ENCODE results near the gene CYP51A1. TPM values are rescaled to one million over a fixed set of nuclear protein-coding genes. Genes with fewer than 3 reads are reported as not detected.
"Not testable (repeated sequence)": the region's sequence is repeated elsewhere in the genome, so short reads cannot be mapped to it uniquely, and the experiment has no call there.

Gene CYP51A1
- total RNA-seq, 1 donor from 2014 or later: 49.6 TPM

DNA sequence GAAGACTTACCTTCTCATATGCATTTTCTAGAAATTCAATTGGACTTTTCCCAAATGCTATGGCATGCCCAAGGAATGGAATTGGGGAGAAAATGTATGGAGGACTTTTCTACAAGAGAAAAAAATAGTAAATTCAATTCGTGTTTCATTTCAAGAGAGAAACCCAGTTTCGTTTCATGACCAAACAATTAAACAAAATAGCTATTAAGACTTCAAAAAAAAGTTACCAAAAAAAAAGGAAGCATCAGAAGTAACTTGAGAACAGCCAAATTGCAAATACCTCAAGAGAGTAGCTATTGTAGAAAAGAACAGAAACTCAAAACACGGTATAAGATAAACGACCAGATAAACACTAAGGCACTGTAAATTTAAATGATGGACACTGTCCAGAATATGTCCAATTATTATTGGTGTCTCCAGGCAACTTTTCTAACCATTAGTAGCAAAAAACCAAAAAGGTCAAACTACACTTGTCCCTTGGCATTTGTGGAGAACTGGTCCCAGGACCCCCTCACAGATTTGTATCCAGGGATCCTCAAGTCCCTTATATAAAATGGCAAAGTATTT lies 2.4 kb downstream of the CYP51A1 start:
- intact Hi-C loops (cut with micrococcal nuclease): loop anchor here (10.0 kb wide), 3 partner anchors 463 to 1787 kb away; partner anchors contain the start of genes FAM133B, GTPBP10 and SAMD9

DNA sequence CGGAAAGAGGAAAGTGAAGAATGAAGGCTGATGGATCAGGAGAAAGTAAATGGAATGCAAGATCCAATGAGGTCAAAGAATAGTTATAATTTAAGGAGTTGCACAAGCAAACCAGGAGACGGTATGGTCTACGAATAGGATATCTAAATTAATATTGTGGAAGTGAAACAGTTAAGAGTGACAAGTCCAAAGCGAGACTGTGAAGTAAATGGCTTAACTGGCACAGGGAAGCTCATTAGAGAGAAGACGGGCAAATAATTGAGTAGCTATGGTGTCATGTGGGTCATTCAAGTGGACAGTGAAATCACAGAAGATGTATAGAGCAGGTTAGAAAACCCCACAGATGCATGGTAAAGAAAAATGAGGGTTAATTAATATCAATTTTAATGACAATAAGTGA lies 3.2 kb downstream of the CYP51A1 start:
- intact Hi-C loops (cut with micrococcal nuclease): loop anchor here (10.0 kb wide), 3 partner anchors 464 to 1786 kb away; partner anchors contain the start of genes FAM133B, GTPBP10 and SAMD9

DNA sequence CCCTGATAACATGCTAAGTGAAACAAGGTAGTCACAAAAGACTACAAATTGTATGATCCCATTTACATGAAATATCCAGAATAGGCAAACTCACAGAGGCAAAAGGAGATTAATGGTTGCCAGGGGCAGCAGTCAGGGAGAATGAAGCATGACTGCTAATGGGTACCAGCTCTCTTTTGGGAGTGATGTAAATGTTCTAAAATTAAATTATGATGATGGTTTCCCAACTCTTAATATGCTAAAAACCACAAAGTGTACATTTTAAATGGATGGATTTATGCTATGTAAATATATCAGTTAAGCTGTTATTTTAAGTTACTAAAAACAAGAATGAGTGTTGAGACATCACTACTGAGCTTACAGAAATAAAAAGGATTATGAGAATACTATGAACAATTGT lies 12.6 kb downstream of the CYP51A1 start:
- intact Hi-C loops (cut with micrococcal nuclease): no loop called here

DNA sequence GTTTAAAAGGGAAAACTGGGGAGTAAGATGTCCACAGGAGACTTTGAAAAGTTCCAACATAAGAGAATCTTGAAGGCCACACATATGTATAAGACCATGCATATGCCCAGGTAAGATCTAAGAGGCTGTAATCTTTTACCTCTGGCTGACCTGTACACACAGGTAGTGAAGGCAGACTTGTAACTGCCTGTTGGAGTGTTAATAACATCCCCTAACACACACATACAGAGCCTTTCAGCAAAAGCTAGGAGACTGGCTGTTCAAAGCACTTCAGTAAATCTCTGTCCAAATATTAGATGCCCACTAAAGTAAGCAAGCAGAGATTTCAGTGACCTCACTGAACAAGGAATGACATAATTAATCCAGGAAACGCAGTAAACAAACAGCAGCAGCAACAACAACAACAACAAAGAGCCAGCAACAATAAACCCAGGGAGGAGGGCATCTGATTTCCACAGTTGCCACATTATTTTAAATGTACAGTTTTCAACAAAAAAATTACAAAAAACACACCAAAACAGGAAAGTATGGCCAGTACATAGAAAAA lies 15.0 kb downstream of the CYP51A1 start:
- intact Hi-C loops (cut with micrococcal nuclease): no loop called here

DNA sequence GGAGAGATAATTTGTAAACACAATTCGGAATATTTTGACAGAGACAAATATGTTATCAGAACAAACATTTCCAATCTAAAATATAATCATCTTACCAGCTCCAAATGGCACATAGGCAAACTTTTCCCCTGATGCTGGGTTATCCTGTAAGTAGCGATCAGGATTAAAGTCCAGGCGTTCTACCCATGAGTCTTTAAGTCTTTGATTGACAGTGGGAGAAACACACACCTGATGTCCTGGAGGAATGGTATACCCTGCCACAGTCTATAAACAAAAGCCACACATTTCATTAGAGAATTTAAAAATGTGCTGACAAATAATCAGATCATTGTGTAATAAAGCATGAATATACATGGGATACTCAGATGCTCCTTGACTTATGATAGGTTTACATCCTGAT lies 17.3 kb downstream of the CYP51A1 start:
- intact Hi-C loops (cut with micrococcal nuclease): no loop called here

DNA sequence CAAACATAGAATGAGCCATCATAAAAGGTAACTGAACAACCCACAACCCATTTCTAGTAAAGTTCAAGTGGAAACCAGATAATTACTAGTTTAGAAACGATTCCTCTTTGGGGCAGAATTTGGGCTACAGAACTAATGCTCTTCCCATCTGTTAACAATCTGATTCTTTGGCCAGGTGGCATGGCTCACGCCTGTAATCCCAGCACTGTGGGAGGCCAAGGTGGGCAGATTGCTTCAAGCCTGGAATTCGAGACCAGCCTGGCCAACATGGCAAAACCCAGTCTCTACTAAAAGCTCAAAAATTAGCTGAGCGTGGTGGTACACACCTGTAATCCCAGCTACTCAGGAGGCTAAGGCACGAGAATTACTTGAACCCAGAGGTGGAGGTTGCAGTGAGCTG lies 18.5 kb downstream of the CYP51A1 start:
- intact Hi-C loops (cut with micrococcal nuclease): no loop called here

DNA sequence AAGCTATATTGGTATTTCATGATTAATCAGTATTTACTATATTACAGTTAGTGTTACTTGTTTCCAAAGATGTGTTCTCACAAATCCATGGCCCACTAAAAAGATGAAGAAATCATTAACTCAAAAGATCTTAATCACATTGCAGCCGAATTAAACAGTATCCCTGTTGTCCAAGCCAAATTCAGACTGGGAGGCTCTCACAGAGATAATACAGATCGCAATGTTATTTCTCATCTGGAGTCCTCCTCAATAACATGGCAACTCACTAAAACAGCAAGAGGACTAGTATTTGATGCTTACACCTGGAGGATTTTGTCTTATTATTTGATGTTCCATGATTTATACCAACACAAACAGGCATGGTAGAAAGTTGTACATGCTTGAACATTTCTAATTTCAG lies 23.4 kb downstream of the CYP51A1 start:
- intact Hi-C loops (cut with micrococcal nuclease): no loop called here

DNA sequence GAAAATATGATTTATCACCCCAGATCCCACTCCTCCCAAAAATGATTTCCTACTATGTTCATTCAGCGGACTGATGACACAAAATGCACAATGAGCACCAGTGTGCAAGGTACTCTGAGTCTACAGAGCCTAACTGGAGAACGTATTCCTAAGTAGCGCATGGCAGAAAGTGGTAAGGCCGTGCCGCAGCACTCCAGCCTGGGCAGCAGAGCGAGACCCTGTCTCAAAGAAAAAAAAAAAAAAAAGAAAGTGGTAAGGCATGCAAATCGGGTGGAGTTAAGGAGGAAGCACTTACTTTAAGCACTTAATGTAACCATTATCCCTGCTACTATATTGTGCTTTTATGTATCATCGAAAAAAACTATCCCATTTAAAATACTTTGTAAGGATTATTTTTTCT lies 25.5 kb downstream of the CYP51A1 start:
- intact Hi-C loops (cut with micrococcal nuclease): no loop called here

DNA sequence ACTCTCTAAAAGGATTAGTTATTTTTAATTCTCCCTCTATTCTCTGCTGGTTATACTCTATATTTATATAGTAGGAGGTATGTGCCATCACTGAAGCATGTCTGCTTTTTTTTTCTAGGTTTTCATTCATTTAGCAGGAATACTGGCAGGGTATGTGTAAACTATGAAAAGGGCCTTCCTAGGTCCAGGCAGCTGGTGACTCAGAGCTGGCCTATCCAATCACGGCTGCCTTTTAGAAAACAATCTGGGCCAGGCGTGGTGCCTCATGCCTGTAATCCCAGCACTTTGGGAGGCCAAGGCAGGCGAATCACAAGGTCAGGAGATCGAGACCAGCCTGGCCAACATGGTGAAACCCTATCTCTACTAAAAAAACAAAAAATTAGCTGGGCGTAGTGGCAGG lies 31.4 kb downstream of the CYP51A1 start:
- intact Hi-C loops (cut with micrococcal nuclease): not testable (repeated sequence)

DNA sequence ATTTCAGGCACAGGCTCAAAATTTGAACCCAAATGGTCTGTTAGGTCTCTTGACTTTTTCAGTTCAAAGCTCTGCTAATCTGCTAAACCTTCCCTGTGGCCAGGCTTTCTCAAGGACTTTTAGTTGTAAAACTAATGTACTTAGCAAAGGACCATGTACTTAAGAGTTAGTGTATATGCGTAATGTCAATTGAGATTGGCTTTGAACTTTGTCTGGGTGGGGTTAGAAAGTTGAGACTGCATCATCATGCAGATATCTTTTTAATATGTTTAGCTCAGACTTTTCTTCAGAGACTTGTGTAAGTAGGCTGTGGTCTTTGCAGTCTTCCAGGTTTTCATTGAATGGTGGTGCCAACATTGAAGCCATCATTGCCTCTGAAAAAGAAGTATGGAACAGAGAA lies 33.7 kb downstream of the CYP51A1 start:
- intact Hi-C loops (cut with micrococcal nuclease): no loop called here

DNA sequence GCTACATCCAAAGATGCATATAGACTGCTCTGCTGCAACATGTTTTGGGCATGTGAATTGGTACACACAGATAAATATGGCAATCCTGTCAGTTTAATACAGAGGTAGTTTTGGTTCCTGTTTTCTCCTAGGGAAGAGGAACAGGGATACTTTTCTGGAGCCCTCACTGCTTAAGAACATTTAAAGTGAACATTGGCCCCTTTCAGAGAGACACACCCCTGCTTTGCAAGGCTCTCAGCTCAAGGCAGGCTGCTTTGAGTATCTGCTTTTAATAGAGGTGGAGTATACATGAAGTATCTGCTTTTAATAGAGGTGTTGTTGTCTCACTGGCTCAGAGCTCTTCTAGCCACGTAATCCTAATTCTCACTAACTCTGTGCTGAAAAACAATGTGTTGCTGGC lies 38.9 kb downstream of the CYP51A1 start:
- intact Hi-C loops (cut with micrococcal nuclease): no loop called here

DNA sequence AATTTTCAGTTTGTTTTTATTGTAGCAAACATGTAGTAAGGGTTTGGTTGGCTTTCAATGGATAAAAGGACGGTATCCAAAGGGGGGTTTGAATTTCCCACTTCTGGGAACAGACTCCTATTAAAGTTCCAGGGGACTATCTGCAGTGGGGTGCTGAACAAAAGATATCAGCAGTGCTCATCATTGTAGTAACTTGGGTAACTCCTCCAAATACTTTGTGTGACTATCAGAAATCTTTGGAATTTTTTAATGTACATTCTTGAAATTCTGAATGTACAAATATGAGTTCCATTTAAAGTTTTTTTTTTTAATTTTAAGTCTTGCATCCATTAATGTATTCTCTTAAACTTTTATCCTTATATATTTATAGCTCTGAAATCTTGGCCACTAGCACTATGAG lies 42.1 kb downstream of the CYP51A1 start:
- intact Hi-C loops (cut with micrococcal nuclease): no loop called here

DNA sequence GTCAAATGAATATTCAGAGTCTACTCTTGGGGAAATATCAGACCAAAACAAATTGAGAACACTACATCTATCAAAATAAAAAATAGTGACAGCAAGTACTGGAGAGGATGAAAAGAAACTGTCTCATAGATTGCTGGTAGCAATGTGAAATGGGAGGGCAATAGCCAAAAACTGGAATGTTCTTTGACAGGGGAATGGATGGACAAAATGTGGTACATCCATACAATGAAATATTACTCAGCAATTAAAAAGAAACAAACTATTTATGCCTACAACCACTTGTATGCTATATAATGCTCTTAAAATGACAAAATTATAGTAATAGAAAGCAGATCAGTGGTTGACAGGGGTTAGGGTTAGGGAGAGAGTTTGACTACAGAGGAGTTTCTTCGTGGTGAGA lies 46.0 kb downstream of the CYP51A1 start:
- intact Hi-C loops (cut with micrococcal nuclease): no loop called here

DNA sequence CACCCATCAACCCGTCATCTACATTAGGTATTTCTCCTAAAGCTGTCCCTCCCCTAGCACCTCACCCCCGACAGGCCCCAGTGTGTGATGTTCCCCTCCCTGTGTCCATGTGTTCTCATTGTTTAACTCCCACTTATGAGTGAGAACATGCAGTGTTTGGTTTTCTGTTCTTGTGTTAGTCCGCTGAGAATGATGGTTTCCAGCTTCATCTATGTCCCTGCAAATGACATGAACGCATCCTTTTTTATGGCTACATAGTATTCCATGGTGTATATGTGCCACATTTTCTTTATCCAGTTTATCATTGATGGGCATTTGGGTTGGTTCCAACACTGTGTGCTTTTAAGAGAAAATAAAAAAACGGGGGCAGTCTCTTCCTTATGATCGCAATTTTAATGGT lies 50.4 kb downstream of the CYP51A1 start:
- intact Hi-C loops (cut with micrococcal nuclease): not testable (repeated sequence)

DNA sequence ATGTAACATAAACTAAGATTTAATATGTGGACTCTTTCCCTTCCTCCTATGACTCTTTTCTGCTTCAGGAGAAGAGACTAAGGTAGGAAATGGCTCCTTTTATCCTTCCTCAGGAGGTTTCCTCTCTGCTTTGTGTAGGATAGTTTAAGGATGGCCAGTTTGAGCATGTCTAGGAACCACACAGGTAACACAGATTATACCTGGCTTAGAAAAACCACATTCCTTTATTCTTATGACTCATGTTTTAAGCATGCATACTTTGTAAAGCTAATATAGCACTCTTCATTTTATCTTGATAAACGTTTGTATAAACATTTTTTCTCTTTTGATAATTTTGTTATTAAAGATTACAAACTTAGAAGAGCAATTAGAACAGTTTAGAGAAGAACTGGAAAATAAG lies 57.8 kb downstream of the CYP51A1 start:
- intact Hi-C loops (cut with micrococcal nuclease): no loop called here

DNA sequence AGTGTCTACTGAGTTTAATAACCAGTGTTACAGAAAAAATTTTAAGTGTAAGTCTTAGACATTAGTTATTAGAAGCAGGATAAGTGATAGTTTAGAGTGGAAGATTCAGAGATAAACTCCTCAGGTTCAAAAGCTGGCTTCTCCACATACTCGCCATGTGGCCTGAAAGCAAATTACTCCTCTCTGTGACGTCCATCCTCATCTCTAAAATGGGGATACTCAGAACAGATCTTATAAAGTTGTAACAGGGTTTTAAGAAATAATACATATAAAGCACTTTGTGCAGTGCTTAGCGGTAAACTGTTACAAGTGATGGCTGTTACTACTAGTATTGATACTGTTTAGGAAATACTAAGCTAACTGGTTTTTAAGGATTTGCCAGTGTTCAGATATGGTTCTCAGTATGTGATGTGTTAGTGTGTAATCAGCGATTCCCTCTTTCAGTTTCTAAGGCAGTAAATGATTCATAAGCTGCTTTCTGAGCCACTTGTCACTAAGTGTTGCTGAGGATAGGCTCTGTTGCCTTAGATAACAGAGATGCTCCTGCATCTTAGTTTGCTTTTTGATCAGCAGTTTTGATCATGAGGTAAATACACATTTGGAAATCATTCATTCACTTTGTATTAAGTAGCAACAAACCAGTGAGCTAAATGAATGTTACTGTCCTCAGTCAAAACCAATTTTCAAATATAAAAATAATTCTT lies 58.7 kb downstream of the CYP51A1 start:
- intact Hi-C loops (cut with micrococcal nuclease): no loop called here

DNA sequence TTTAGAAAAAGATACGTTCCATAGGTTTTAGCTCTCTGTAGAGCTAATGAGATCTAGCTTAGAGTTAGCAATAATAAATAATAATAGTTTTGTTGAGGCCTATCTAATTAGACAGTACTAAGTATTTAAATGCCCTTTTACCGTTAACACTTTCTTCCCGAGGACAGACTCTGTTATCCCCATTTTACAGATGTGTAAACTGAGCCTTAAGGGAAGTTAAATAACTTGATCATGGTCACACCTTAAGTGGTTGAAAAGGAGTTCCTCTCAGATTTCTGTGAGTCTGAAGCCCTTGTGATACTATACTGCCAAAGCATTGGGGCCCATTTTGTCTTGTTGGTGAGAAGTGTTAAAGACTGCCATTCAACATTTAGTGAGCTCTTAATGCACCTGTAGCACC lies 61.6 kb downstream of the CYP51A1 start:
- intact Hi-C loops (cut with micrococcal nuclease): no loop called here

DNA sequence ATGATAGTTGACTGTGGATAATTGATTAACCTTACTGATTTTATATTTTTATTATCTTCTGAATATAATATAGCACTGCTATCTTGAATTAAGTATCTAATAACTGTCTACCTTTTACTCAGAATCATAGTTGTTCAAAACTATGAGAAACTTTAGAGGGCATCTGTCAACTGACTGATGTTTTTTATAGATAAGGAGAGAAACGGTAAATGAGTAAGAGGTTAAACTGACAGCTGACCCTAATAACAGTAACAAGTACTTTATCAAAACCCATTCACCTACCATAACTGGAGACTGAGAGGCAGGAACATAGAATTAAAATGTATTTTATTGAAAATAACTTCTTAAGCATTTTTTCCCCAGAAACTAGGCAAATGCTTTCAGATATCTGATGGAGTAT lies 62.2 kb downstream of the CYP51A1 start:
- intact Hi-C loops (cut with micrococcal nuclease): no loop called here

DNA sequence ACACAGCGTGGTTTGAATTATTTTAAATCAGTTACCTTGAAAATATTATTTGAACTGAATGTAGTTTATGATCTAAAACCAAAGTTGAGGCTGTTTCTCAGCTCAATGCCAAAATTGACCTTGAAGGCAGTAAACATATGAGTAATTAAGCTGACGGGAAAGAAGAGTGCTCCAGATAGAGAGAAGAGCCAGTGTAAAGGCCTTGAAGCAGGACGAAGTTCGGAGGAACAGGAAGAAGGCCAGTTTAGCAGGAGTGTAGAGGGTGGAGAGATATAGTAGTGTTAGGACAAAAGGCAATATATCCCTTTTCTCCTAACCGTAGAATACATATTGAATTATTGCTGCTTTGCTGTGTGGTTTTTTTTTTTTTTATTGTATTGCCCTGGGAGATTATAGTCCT lies 63.2 kb downstream of the CYP51A1 start:
- intact Hi-C loops (cut with micrococcal nuclease): no loop called here

DNA sequence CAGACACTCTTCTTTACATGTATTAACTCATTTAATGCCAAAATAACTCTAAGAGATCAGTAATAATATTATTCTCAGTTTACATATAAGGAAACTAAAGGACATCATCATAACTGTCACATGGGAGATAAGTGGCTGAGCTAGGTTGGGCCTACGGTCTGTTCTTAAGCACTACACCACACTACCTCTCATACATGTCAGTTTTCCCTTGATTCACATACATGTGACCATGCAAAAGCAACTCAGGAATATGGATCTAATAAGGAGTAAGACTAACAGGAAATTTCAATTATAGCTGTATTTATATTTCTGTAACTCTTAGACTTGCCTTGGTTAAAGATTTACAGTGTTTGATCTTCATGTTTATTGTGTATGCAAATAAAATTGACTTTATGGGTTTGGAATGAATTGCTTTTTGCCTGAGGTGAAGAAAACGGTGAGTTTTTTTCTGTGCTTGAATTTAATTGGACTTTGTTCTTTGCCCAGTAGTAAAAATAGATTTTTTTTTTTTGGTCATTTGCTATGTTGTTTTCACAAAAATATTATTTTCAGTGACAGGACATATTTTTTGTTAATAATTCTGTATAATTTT lies 69.7 kb downstream of the CYP51A1 start:
- intact Hi-C loops (cut with micrococcal nuclease): no loop called here

Measured in T-helper 2 cell treated with Interferon-gamma antibody and Interleukin-4, amounts not matched to agents 100 ng/mL and 5 ng/mL, for 36 hours (primary cell).